ENCODE results near the gene TERT.

DNA sequence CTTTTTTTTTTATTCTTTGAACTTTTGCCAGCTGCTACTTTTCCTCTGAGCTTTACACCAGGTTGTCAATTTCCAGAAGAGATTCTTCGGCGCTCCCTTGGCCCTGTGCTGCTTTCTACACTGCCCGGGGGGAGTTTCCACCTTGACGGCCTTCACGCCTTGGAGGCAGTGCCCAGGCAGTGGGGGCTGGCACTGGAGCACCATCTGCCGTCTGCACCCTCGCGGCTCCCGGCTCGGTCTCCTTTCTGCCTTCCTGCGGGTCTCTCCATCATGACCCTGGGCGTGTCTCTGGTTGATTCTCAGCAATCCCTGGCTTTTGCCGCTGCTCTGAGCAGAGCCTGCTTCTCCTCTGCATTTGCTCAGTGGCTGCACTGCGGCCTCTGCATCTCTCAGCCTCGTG lies 66.7 kb downstream of the TERT start:
- no peak for TF ChIP-seq POLR2AphosphoS5 (IDR thresholded peaks at IDR 0.05; ENCODE audit: low read depth, low read length)
- no peak for TF ChIP-seq POLR2A (IDR thresholded peaks at IDR 0.05; ENCODE audit: low read depth, low read length)
